ENCODE results near the gene SLC6A7. TPM values are rescaled to one million over a fixed set of nuclear protein-coding genes. Genes with fewer than 3 reads are reported as not detected.

Gene SLC6A7
- total RNA-seq, 1 donor from 2014 or later, result not detected

- no peaks in the 10 kb centered on the region for H3K36me3 Mint-ChIP-seq (ENCODE audit: low read depth, unreplicated experiment)
- no peaks in the 10 kb centered on the region for H3K9me3 Mint-ChIP-seq (ENCODE audit: unreplicated experiment)
- no peak overlapping the region for H3K27ac Mint-ChIP-seq (ENCODE audit: unreplicated experiment)
- no peak overlapping the region for H3K4me3 Mint-ChIP-seq (ENCODE audit: unreplicated experiment)
- TF ChIP-seq CTCF (IDR thresholded peaks at IDR 0.05; ENCODE audit: unreplicated experiment), result no peak
- no peak for DNase-seq (ENCODE audit: low spot score)
- H3K4me1 Mint-ChIP-seq (ENCODE audit: unreplicated experiment), result no peaks in the 10 kb centered on the region
- H3K27me3 Mint-ChIP-seq (ENCODE audit: unreplicated experiment), result no peaks in the 10 kb centered on the region
Measured at GRCh38 chr5:150222906-150223305, 33.0 kb downstream of the SLC6A7 start.

- DNase-seq (ENCODE audit: low spot score), result no peak
- H3K27me3 Mint-ChIP-seq (ENCODE audit: unreplicated experiment), result no peaks in the 10 kb centered on the region
- no peaks in the 10 kb centered on the region for H3K36me3 Mint-ChIP-seq (ENCODE audit: low read depth, unreplicated experiment)
- no peak overlapping the region for H3K27ac Mint-ChIP-seq (ENCODE audit: unreplicated experiment)
- H3K4me3 Mint-ChIP-seq (ENCODE audit: unreplicated experiment), result no peak overlapping the region
- no peaks in the 10 kb centered on the region for H3K4me1 Mint-ChIP-seq (ENCODE audit: unreplicated experiment)
- no peak for TF ChIP-seq CTCF (IDR thresholded peaks at IDR 0.05; ENCODE audit: unreplicated experiment)
- no peaks in the 10 kb centered on the region for H3K9me3 Mint-ChIP-seq (ENCODE audit: unreplicated experiment)
Measured at GRCh38 chr5:150223474-150223873, 33.6 kb downstream of the SLC6A7 start.

- TF ChIP-seq CTCF (IDR thresholded peaks at IDR 0.05; ENCODE audit: unreplicated experiment), result no peak
- no peaks in the 10 kb centered on the region for H3K4me1 Mint-ChIP-seq (ENCODE audit: unreplicated experiment)
- no peaks in the 10 kb centered on the region for H3K36me3 Mint-ChIP-seq (ENCODE audit: low read depth, unreplicated experiment)
- no peak overlapping the region for H3K27ac Mint-ChIP-seq (ENCODE audit: unreplicated experiment)
- H3K9me3 Mint-ChIP-seq (ENCODE audit: unreplicated experiment), result no peaks in the 10 kb centered on the region
- DNase-seq (ENCODE audit: low spot score), result no peak
- peaks cover 4% of the 10 kb centered on the region for H3K27me3 Mint-ChIP-seq (ENCODE audit: unreplicated experiment)
- no peak overlapping the region for H3K4me3 Mint-ChIP-seq (ENCODE audit: unreplicated experiment)
Measured at GRCh38 chr5:150224483-150225027, 34.7 kb downstream of the SLC6A7 start.

GRCh38 chr5:150227036-150227435, 37.2 kb downstream of the SLC6A7 start:
- Mint-ChIP-seq H3K36me3 (ENCODE audit: low read depth, unreplicated experiment) (no peaks in the 10 kb centered on the region), H3K9me3 (ENCODE audit: unreplicated experiment) (no peaks in the 10 kb centered on the region), H3K4me3 (ENCODE audit: unreplicated experiment) (no peak overlapping the region), H3K4me1 (ENCODE audit: unreplicated experiment) (no peaks in the 10 kb centered on the region), H3K27ac (ENCODE audit: unreplicated experiment) (no peak overlapping the region), H3K27me3 (ENCODE audit: unreplicated experiment) (peaks cover 4% of the 10 kb centered on the region)
- TF ChIP-seq CTCF (IDR thresholded peaks at IDR 0.05; ENCODE audit: unreplicated experiment), result no peak
- no peak for DNase-seq (ENCODE audit: low spot score)

- Mint-ChIP-seq H3K4me3 (ENCODE audit: unreplicated experiment) (no peak overlapping the region), H3K9me3 (ENCODE audit: unreplicated experiment) (no peaks in the 10 kb centered on the region), H3K27me3 (ENCODE audit: unreplicated experiment) (peaks cover 4% of the 10 kb centered on the region), H3K36me3 (ENCODE audit: low read depth, unreplicated experiment) (no peaks in the 10 kb centered on the region), H3K27ac (ENCODE audit: unreplicated experiment) (no peak overlapping the region), H3K4me1 (ENCODE audit: unreplicated experiment) (no peaks in the 10 kb centered on the region)
- DNase-seq (ENCODE audit: low spot score), result no peak
- TF ChIP-seq CTCF (IDR thresholded peaks at IDR 0.05; ENCODE audit: unreplicated experiment), result no peak
Measured at GRCh38 chr5:150227606-150228273, 37.9 kb downstream of the SLC6A7 start.

Data from endothelial cell (in vitro differentiated cells).